ENCODE measurements around the gene SHC2.
"Not testable (repeated sequence)": the region's sequence is repeated elsewhere in the genome, so short reads cannot be mapped to it uniquely, and the experiment has no call there.

The SHC2 gene

GRCh38 chr19:389255-389934 is 71.4 kb downstream of the SHC2 start:
- no peak for DNase-seq (ENCODE audit: low read depth)

GRCh38 chr19:388691-389090 is 72.1 kb downstream of the SHC2 start:
- no peak for DNase-seq (ENCODE audit: low read depth)

- no peak for DNase-seq (ENCODE audit: low read depth)
Observed at GRCh38 chr19:387777-388176, 73.1 kb downstream of the SHC2 start.

- DNase-seq (ENCODE audit: low read depth) = not testable (repeated sequence)
Observed at GRCh38 chr19:386632-387301, 74.1 kb downstream of the SHC2 start.

GRCh38 chr19:386189-386588 is 74.6 kb downstream of the SHC2 start:
- DNase-seq (ENCODE audit: low read depth) = not testable (repeated sequence)

DNA sequence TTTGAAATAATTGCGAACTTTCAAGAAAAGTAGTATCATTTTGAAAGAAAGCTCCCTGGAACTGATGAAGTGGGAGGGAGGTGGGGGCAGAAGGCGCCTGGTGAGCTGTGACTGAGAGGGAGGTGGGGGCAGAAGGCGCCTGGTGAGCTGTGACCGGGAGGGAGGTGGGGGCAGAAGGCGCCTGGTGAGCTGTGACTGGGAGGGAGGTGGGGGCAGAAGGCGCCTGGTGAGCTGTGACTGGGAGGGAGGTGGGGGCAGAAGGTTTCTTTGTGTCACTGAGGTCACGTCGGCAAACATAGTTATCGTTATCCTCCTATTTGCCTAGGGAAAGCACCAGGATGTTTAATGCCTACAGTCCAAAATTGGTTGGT is 76.0 kb downstream of the SHC2 start:
- DNase-seq (ENCODE audit: low read depth) = no peak

- no peak for DNase-seq (ENCODE audit: low read depth)
Observed at GRCh38 chr19:383922-384798, 76.7 kb downstream of the SHC2 start.

DNA sequence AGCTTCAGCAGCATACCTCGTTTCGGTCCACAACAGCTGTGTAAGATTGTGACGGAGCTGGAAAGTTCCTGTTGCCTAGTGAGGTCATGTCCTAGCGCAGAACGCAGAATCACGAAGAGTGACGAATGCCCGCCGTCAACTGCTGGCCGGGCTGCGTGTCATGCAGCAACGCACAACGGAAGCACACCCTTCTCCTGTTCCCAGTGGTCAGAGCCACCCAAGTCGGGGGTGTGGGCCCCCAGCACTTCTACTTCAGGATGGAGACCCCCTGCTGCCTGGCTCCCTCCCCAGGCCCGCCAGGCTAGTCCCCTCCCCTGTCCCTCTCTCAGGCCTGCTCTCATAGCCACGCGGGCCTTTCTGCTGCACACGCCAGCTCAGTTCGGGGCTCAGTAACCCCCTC is 77.8 kb downstream of the SHC2 start:
- no peak for DNase-seq (ENCODE audit: low read depth)

DNA sequence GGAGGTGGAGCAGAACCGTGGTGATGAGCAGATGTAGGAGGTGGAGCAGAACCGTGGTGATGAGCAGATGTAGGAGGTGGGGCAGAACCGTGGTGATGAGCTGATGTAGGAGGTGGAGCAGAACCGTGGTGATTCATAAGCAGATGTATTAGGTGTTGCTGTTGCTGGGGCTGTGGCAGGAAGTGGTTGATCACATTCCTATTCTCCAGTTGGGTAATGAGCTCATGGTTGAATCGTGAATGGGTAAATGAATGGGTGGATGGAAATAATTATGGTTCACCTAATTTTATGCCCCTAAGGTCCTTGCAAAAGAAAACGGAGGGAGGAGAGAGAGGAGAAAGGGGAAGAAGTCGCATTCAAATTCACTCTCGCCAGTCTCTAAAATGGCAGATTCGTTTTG is 78.3 kb downstream of the SHC2 start:
- not testable (repeated sequence) for DNase-seq (ENCODE audit: low read depth)

DNA sequence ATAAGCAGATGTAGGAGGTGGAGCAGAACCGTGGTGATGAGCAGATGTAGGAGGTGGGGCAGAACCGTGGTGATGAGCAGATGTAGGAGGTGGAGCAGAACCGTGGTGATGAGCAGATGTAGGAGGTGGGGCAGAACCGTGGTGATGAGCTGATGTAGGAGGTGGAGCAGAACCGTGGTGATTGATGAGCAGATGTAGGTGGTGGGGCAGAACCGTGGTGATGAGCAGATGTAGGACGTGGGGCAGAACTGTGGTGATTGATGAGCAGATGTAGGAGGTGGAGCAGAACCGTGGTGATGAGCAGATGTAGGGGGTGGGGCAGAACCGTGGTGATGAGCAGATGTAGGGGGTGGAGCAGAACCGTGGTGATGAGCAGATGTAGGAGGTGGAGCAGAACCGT is 78.9 kb downstream of the SHC2 start:
- DNase-seq (ENCODE audit: low read depth) = not testable (repeated sequence)

DNA sequence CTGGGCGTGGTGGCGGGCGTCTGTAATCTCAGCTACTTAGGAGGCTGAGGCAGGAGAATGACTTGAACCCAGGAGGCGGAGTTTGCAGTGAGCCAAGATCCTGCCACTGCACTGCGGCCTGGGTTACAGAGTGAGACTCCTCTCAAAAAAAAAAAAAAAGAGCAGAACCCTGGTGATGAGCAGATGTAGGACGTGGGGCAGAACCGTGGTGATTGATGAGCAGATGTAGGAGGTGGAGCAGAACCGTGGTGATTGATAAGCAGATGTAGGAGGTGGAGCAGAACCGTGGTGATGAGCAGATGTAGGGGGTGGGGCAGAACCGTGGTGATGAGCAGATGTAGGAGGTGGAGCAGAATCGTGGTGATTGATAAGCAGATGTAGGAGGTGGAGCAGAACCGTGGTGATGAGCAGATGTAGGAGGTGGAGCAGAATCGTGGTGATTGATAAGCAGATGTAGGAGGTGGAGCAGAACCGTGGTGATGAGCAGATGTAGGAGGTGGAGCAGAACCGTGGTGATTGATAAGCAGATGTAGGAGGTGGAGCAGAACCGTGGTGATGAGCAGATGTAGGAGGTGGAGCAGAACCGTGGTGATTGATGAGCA is 80.1 kb downstream of the SHC2 start:
- not testable (repeated sequence) for DNase-seq (ENCODE audit: low read depth)

DNA sequence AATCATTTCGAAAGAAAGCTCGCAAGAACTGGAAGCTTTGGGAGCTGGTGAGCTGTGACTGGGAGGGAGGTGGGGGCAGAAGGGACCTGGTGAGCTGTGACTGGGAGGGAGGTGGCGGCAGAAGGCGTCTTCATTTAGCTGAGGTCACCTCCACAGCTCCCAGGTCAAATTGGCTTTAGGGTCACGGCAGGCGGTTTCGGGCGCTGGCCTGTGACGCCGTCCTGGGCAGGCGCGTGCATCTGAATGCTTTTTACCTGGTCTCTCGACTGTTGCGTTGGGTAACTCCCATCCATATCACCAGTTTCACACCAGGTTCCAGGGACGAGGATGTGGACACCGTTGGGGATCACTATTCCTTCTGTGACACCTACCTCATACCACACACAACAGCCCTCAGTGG is 81.0 kb downstream of the SHC2 start:
- DNase-seq (ENCODE audit: low read depth) = no peak

- no peak for DNase-seq (ENCODE audit: low read depth)
Observed at GRCh38 chr19:378706-379105, 82.1 kb downstream of the SHC2 start.

- DNase-seq (ENCODE audit: low read depth) = no peak
Observed at GRCh38 chr19:377801-378581, 82.8 kb downstream of the SHC2 start.

DNA sequence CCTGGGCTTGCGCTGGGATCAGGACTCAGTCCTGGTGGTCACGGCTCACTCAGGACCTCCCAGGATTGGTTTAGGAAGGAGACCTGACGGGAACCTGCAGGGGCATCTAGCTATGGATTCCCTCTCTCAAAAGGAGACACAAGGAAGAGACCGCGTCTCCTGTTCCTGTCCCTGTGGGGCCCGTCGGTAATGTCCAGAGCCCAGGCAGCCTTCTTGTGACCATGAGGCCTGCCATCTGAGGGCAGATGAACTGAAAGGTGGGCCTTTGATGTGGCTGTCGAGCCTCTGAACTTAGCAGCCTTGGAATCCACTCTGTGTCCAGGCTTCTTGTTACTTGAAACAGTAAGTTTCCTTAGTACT is 84.7 kb downstream of the SHC2 start:
- DNase-seq (ENCODE audit: low read depth) = no peak

DNA sequence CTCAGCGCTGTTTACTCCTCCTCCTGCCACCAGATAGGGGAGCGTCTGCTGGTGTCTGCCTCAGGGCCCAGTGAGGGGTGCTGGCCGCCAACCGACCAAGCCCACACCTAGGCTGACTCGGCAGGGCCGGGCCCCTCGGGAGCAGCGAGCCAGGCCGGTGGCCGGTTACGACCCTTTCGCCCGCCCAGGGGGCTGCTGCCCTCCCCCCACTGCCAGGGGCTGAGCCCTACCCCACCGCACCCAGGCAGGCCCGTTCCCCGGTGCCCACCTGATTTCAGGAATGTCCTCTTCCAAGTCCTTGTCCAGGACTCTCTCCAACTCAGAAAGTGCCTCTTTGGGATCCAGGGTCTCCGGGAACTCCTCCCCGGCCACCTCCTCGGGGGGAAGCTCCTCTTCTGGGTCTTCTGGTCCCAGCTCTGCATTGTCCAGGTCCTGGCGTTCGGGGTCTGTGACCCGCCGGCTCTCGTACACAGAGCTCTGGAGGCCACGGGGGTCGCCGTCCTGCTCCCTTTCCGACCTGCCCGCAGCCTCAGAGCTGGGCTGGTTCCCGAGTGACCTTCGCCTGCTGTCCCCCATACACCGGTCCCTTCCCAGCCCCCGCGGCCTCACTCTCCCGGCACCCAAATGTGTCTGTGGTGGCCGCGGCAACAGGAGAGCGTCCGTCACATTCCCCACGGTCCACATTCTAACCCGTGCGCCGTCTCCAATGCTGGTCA is 85.3 kb downstream of the SHC2 start:
- DNase-seq (ENCODE audit: low read depth) = no peak

GRCh38 chr19:374886-375235 is 86.0 kb downstream of the SHC2 start:
- DNase-seq (ENCODE audit: low read depth) = no peak

DNA sequence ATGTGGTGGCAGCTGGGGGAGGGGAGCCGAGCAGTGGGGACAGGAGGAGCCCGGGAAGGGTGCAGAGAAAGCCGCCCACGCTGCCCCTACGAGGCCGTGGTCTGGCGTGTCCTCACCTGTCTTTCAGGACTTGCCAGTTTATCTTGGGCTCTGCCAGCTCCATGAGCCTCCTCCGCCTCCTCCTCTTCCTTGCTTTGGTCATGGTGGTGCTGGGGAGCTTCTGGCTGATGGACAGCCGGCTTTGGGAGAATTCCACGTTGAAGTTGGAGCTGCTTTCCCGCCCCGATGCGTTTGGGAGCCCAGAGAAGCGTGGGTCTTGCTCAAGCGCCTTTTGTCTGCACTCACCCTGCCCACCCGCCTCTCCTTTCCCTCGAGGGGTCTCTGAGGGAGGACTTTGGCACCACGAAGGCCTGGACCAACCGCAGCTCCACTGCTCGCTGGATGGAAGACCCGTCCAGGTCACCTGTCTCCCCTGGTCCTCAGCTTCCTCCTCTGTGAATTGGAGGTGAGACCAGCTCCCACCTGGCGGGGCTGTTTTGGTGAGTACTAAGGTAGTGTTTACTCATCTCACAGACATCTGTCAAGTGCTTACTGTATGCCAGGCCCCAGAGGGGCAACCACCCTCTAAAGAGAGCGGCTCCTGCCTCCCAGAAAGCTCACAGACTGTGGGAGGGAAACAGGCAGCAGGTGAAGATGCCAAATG is 86.5 kb downstream of the SHC2 start:
- DNase-seq (ENCODE audit: low read depth) = no peak

GRCh38 chr19:373391-374182 is 87.2 kb downstream of the SHC2 start:
- DNase-seq (ENCODE audit: low read depth) = no peak
